ENCODE data around the gene GP1BA.
"Not testable (repeated sequence)": the region's sequence is repeated elsewhere in the genome, so short reads cannot be mapped to it uniquely, and the experiment has no call there.

- not testable (repeated sequence) for TF ChIP-seq CTCF (IDR thresholded peaks at IDR 0.05 in 4 of 5, conservative IDR thresholded peaks at IDR 0.05 in 1 of 5); POLR2A (IDR thresholded peaks at IDR 0.05)
Measured at GRCh38 chr17:4926577-4927335, 5.3 kb upstream of the GP1BA start.
